Measurements from ENCODE around the gene PIP4K2A.

PIP4K2A gene

DNA sequence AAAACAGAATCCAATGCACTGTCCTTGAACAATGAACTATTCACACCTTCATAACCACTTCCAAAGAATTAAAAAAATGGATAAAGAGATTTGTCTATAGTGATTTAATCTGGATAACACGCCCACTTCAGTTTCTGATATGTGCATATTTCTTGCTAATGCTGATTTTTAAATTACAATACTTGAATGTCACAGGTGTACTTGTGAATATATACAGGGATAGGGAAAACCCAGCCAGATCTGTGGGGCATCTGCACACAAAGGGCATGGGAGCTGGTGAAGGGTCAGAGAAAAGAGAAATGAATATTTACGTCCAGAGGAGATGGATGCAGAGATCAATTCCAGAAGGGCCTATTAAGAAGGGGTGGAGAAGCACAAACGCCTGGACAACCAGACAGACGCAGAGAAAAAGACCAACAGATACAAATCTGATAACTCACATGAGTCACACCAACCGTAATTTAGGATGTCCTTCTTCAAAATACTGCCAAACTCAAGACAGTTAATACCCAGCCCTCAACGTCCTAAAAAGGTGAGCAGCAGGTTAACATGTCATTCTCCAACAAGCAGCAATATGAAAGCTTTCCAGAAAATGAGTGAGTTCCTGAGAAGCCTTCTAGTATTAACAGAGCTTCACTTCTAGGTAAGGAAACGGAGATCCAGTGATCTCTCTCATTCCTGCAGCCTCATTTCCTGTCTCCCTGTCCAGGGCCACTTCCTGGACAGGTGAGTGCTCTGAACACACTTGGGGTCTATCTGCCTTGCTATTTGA is 41.9 kb downstream of the PIP4K2A start:
- no peak for DNase-seq (ENCODE audit: extremely low read depth, low read depth)
- TF ChIP-seq, protein P1, sequence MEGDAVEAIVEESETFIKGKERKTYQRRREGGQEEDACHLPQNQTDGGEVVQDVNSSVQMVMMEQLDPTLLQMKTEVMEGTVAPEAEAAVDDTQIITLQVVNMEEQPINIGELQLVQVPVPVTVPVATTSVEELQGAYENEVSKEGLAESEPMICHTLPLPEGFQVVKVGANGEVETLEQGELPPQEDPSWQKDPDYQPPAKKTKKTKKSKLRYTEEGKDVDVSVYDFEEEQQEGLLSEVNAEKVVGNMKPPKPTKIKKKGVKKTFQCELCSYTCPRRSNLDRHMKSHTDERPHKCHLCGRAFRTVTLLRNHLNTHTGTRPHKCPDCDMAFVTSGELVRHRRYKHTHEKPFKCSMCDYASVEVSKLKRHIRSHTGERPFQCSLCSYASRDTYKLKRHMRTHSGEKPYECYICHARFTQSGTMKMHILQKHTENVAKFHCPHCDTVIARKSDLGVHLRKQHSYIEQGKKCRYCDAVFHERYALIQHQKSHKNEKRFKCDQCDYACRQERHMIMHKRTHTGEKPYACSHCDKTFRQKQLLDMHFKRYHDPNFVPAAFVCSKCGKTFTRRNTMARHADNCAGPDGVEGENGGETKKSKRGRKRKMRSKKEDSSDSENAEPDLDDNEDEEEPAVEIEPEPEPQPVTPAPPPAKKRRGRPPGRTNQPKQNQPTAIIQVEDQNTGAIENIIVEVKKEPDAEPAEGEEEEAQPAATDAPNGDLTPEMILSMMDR (IDR thresholded peaks at IDR 0.05; ENCODE audit: low read depth, low read length, missing control alignments) = no peak
- H3K4me3 ChIP-seq (replicated peaks; ENCODE audit: low read depth, low read length) = no peak overlapping the region

DNA sequence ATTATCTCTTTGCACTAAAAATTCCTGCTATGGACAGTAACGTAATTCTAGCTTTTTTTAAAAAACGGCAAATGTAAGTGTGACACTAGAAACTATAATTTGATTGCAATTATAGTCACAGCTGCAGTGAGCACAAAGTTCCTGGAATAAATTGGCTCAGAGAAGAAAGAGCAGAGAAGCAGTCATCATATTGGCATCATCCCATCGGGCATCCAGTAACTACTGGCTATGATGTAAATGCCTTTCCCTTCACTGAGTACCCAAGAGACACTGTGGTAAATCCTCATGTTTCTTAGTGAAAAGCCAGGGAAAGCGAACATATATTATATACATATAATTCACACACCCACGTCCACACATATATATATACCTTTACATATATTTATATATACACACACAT is 43.6 kb downstream of the PIP4K2A start:
- TF ChIP-seq, protein P1 (IDR thresholded peaks at IDR 0.05; ENCODE audit: low read depth, low read length, missing control alignments) = no peak
- no peak overlapping the region for H3K4me3 ChIP-seq (replicated peaks; ENCODE audit: low read depth, low read length)
- DNase-seq (ENCODE audit: extremely low read depth, low read depth) = no peak

DNA sequence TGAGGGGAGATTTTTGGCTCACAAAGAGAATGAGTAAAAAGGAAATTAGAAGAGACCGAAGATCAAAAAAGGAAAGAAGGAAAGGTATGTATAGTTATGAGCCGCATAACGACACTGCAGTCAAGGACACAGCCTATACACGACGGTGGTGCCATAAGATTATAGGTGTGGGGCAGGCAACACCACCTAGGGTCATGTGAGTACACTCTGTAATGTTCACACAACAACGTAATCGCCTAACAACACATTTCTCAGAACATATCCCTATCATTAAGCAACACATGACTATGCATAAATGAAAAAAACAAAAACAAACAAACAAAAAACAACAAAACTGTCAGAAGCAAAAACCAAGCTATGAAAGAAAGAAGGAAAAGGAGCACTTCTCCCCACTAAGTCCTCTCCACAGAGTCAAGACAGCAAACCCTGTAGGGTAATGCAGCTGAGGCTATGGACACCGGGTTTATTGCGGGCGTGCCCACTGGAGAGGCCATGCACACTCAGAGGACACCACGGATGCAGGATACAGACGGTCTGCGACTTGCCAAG is 45.1 kb downstream of the PIP4K2A start:
- TF ChIP-seq, protein P1 (IDR thresholded peaks at IDR 0.05; ENCODE audit: low read depth, low read length, missing control alignments) = no peak

GRCh38 chr10:22667093-22667480 is 47.3 kb downstream of the PIP4K2A start:
- H3K4me3 ChIP-seq (replicated peaks; ENCODE audit: low read depth, low read length) = no peak overlapping the region
- TF ChIP-seq, protein P1 (IDR thresholded peaks at IDR 0.05; ENCODE audit: low read depth, low read length, missing control alignments) = no peak
- no peak for DNase-seq (ENCODE audit: extremely low read depth, low read depth)

More for the DNA sequence above, 45.1 kb downstream of the PIP4K2A start:
- H3K4me3 ChIP-seq (replicated peaks; ENCODE audit: low read depth, low read length) = no peak overlapping the region
- no peak for DNase-seq (ENCODE audit: extremely low read depth, low read depth)

- no peak overlapping the region for H3K4me3 ChIP-seq (replicated peaks; ENCODE audit: low read depth, low read length)
- no peak for DNase-seq (ENCODE audit: extremely low read depth, low read depth)
- TF ChIP-seq, protein P1 (IDR thresholded peaks at IDR 0.05; ENCODE audit: low read depth, low read length, missing control alignments) = no peak
These were observed 47.9 kb downstream of the PIP4K2A start for GRCh38 chr10:22666287-22667092.

GRCh38 chr10:22665329-22665728 is 49.0 kb downstream of the PIP4K2A start:
- TF ChIP-seq, protein P1 (IDR thresholded peaks at IDR 0.05; ENCODE audit: low read depth, low read length, missing control alignments) = no peak
- no peak for DNase-seq (ENCODE audit: extremely low read depth, low read depth)
- no peak overlapping the region for H3K4me3 ChIP-seq (replicated peaks; ENCODE audit: low read depth, low read length)

All from HFF-Myc (cell line).